Fibroblast of lung (primary cell): Measurements from ENCODE around the gene MAPK8IP3.

Experiments
- CTCF ChIP-seq, 2 donors: IDR thresholded peaks in 1 of 2; conservative IDR thresholded peaks in 1 of 2; 1 replicate in 1 of 2; 2 replicates in 1 of 2; pipeline ENCODE4 v1.5.1; 2011 to 2012; ENCODE audit warnings: low read length in 2 of 2, control low read depth in 1 of 2, inconsistent platforms in 1 of 2, low read depth in 1 of 2, mild to moderate bottlenecking in 1 of 2
- EZH2 ChIP-seq: IDR thresholded peaks from 2 replicates; pipeline ENCODE4 v1.5.1; 2012; ENCODE audit warnings: low read length, control low read depth, mild to moderate bottlenecking; ENCODE audit errors: missing control alignments

DNA sequence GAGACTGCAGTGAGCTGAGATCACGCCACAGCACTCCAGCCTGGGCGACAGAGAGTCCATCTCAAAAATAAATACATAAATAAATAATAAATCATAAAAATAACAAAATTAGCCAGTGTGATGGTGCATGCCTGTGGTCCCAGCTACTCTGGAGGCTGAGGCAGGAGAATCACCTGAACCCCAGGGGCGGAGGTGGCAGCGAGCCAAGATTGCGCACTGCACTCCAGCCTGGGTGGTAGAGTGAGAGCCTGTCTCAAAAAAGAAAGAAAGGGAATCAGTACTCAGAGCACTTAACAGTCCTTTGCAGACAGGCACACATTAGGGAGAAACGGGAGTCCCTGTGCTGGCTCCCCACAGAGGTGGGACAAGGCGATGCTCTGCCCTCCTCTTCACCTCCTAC, 25.1 kb downstream of the MAPK8IP3 start:
- TF ChIP-seq EZH2: no peak
- no peak for TF ChIP-seq CTCF (conservative IDR thresholded peaks at IDR 0.05 in 1 of 2, IDR thresholded peaks at IDR 0.05 in 1 of 2; ENCODE audit: low read depth in 1 of 2, low read length in 2 of 2)
